ENCODE data around the gene NLRP1. TPM values are rescaled to one million over a fixed set of nuclear protein-coding genes. Genes with fewer than 3 reads are reported as not detected.

NLRP1 gene
- total and polyA plus RNA-seq, 4 donors, result 1.8 to 5.4 (median 3.0) TPM

- no peaks in the 10 kb centered on the region for H3K9me3 ChIP-seq (ENCODE audit: control insufficient read depth in 4 of 4, low read length in 3 of 4)
- TF ChIP-seq ZBTB33 (IDR thresholded peaks at IDR 0.05) (no peak), TAF1 (conservative IDR thresholded peaks at IDR 0.05) (no peak), JUND (IDR thresholded peaks at IDR 0.05) (no peak), GABPA (IDR thresholded peaks at IDR 0.05 in 1 of 2, conservative IDR thresholded peaks at IDR 0.05 in 1 of 2) (no peak), HNF4A (conservative IDR thresholded peaks at IDR 0.05) (no peak), EGR1 (IDR thresholded peaks at IDR 0.05; ENCODE audit: low read depth in 2 of 2) (no peak), RAD21 (IDR thresholded peaks at IDR 0.05) (no peak)
- TF ChIP-seq, protein P1, sequence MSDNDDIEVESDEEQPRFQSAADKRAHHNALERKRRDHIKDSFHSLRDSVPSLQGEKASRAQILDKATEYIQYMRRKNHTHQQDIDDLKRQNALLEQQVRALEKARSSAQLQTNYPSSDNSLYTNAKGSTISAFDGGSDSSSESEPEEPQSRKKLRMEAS (IDR thresholded peaks at IDR 0.05), result no peak
- TF ChIP-seq, protein P2, sequence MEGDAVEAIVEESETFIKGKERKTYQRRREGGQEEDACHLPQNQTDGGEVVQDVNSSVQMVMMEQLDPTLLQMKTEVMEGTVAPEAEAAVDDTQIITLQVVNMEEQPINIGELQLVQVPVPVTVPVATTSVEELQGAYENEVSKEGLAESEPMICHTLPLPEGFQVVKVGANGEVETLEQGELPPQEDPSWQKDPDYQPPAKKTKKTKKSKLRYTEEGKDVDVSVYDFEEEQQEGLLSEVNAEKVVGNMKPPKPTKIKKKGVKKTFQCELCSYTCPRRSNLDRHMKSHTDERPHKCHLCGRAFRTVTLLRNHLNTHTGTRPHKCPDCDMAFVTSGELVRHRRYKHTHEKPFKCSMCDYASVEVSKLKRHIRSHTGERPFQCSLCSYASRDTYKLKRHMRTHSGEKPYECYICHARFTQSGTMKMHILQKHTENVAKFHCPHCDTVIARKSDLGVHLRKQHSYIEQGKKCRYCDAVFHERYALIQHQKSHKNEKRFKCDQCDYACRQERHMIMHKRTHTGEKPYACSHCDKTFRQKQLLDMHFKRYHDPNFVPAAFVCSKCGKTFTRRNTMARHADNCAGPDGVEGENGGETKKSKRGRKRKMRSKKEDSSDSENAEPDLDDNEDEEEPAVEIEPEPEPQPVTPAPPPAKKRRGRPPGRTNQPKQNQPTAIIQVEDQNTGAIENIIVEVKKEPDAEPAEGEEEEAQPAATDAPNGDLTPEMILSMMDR (IDR thresholded peaks at IDR 0.05; ENCODE audit: low read depth, low read length, missing input control), result no peak
- TF ChIP-seq, protein P3, sequence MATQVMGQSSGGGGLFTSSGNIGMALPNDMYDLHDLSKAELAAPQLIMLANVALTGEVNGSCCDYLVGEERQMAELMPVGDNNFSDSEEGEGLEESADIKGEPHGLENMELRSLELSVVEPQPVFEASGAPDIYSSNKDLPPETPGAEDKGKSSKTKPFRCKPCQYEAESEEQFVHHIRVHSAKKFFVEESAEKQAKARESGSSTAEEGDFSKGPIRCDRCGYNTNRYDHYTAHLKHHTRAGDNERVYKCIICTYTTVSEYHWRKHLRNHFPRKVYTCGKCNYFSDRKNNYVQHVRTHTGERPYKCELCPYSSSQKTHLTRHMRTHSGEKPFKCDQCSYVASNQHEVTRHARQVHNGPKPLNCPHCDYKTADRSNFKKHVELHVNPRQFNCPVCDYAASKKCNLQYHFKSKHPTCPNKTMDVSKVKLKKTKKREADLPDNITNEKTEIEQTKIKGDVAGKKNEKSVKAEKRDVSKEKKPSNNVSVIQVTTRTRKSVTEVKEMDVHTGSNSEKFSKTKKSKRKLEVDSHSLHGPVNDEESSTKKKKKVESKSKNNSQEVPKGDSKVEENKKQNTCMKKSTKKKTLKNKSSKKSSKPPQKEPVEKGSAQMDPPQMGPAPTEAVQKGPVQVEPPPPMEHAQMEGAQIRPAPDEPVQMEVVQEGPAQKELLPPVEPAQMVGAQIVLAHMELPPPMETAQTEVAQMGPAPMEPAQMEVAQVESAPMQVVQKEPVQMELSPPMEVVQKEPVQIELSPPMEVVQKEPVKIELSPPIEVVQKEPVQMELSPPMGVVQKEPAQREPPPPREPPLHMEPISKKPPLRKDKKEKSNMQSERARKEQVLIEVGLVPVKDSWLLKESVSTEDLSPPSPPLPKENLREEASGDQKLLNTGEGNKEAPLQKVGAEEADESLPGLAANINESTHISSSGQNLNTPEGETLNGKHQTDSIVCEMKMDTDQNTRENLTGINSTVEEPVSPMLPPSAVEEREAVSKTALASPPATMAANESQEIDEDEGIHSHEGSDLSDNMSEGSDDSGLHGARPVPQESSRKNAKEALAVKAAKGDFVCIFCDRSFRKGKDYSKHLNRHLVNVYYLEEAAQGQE (IDR thresholded peaks at IDR 0.05), result no peak
- WGBS, result 84% methylated on average over 2 of the region's 2 CpGs
- no peak overlapping the region for H3K9ac ChIP-seq (ENCODE audit: low read depth in 1 of 2, low read length in 2 of 2)
- H3K4me1 ChIP-seq (ENCODE audit: control insufficient read depth in 4 of 4, insufficient read depth in 4 of 4, low read length in 3 of 4), result no peaks in the 10 kb centered on the region
- no peak for DNase-seq (ENCODE audit: low spot score)
- H3K36me3 ChIP-seq (ENCODE audit: control insufficient read depth in 4 of 4, insufficient read depth in 3 of 4, low read depth in 1 of 4, low read length in 3 of 4), result peaks cover 0 to 3% (median 0%) of the 10 kb centered on the region in 4 donors
- H3K4me3 ChIP-seq (ENCODE audit: low read depth in 1 of 3, low read length in 3 of 3), result no peak overlapping the region
- H3K27ac ChIP-seq (ENCODE audit: low read depth in 1 of 2, low read length in 2 of 2), result no peak overlapping the region
- H3K27me3 ChIP-seq (ENCODE audit: control insufficient read depth in 4 of 4, insufficient read depth in 4 of 4, low read length in 3 of 4), result no peaks in the 10 kb centered on the region
These were observed 48.9 kb downstream of the NLRP1 start for GRCh38 chr17:5535436-5535835.

DNA sequence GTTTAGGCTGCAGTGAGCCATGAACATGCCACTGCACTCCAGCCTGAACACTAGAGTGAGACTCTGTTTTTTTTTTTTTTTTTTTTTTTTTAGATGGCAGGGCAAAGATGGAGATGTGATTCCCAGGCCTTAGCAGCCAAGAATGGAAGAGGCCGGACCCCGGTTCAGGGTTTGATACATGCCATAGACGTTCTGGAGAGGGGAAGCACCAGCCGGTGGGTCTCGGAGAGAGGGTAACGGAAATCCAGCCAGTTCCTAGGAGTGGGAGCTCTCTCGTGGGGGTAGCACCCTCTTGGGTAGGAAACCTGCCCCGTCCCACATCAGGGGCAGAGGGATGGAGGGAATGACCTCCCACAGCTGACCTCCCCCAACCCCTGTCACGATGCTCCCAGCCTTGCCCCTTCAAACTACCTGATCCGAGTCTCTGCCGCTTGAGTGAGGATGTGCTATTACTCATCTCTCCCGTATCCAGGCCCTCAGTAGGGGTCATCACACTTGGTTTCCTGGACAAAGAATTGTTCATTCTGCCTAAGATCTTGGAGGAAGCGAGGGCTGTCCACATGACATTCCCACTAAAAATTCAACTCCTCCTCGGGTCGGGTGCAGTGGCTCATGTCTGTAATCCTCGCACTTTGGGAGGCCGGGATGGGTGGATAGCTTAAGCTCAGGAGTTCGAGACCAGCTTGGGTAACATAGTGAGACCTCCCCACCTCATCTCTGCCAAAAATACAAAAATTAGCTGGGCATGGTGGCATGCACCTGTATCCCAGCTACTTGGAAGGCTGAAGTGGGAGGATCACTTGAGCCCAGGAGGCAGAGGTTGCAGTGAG lies 50.6 kb downstream of the NLRP1 start:
- no peaks in the 10 kb centered on the region for H3K4me1 ChIP-seq (ENCODE audit: control insufficient read depth in 4 of 4, insufficient read depth in 4 of 4, low read length in 3 of 4)
- no peak for TF ChIP-seq FOXA2 (IDR thresholded peaks at IDR 0.05)
- no peak for TF ChIP-seq ZBTB33 (IDR thresholded peaks at IDR 0.05)
- TF ChIP-seq, protein P1 (IDR thresholded peaks at IDR 0.05), result no peak
- TF ChIP-seq, protein P2 (IDR thresholded peaks at IDR 0.05; ENCODE audit: low read depth, low read length, missing input control), result no peak
- no peak for TF ChIP-seq TAF1 (conservative IDR thresholded peaks at IDR 0.05)
- TF ChIP-seq RAD21 (IDR thresholded peaks at IDR 0.05), result no peak
- TF ChIP-seq NR2F2 (IDR thresholded peaks at IDR 0.05), result no peak
- no peak for TF ChIP-seq JUND (IDR thresholded peaks at IDR 0.05)
- no peak for TF ChIP-seq EGR1 (IDR thresholded peaks at IDR 0.05; ENCODE audit: low read depth in 2 of 2)
- TF ChIP-seq HNF4A (conservative IDR thresholded peaks at IDR 0.05), result no peak
- TF ChIP-seq HNF4G (IDR thresholded peaks at IDR 0.05), result no peak
- TF ChIP-seq RXRA (IDR thresholded peaks at IDR 0.05), result no peak
- no peak for TF ChIP-seq GABPA (IDR thresholded peaks at IDR 0.05 in 1 of 2, conservative IDR thresholded peaks at IDR 0.05 in 1 of 2)
- no peak for TF ChIP-seq ATF3 (IDR thresholded peaks at IDR 0.05)
- H3K9ac ChIP-seq (ENCODE audit: low read depth in 1 of 2, low read length in 2 of 2), result no peak overlapping the region
- no peaks in the 10 kb centered on the region for H3K9me3 ChIP-seq (ENCODE audit: control insufficient read depth in 4 of 4, low read length in 3 of 4)
- no peak overlapping the region for H3K4me3 ChIP-seq (ENCODE audit: low read depth in 1 of 3, low read length in 3 of 3)
- WGBS, result 78% methylated on average over 18 of the region's 18 CpGs
- no peak overlapping the region for H3K27ac ChIP-seq (ENCODE audit: low read depth in 1 of 2, low read length in 2 of 2)
- H3K27me3 ChIP-seq (ENCODE audit: control insufficient read depth in 4 of 4, insufficient read depth in 4 of 4, low read length in 3 of 4), result no peaks in the 10 kb centered on the region
- H3K36me3 ChIP-seq (ENCODE audit: control insufficient read depth in 4 of 4, insufficient read depth in 3 of 4, low read depth in 1 of 4, low read length in 3 of 4), result peaks cover 0 to 3% (median 0%) of the 10 kb centered on the region in 4 donors
- DNase-seq (ENCODE audit: low spot score), result no peak

Data from liver (tissue), 9 donors.